BE2C (cell line): ENCODE data around the gene CABLES2.

Experiments
- DNase-seq: peaks from one replicate; pipeline ENCODE4 v3.0.0-alpha.2; 2020
- H3K27me3 ChIP-seq: fragments of 250-450 bp; sonication (Bioruptor Pico); 2 replicates; pipeline ENCODE4 v1.5.1; 2020; ENCODE audit warnings: mild to moderate bottlenecking
- H3K36me3 ChIP-seq: fragments of 250-450 bp; sonication (Bioruptor Pico); 2 replicates; pipeline ENCODE4 v1.5.1; 2020; ENCODE audit warnings: mild to moderate bottlenecking
- H3K4me1 ChIP-seq: fragments of 250-450 bp; sonication (Bioruptor Pico); 2 replicates; pipeline ENCODE4 v1.5.1; 2020
- H3K4me3 ChIP-seq: 2 replicates; pipeline ENCODE4 v1.5.1; 2011; ENCODE audit warnings: low read depth, low read length
- H3K9me3 ChIP-seq: fragments of 250-450 bp; sonication (Bioruptor Pico); 2 replicates; pipeline ENCODE4 v1.5.1; 2020
- CTCF ChIP-seq: IDR thresholded peaks from 2 replicates; pipeline ENCODE4 v1.5.1; 2012; ENCODE audit warnings: mild to moderate bottlenecking, low read depth, low read length

Gene CABLES2

GRCh38 chr20:62345681-62346370 is 61.3 kb downstream of the CABLES2 start:
- Histone ChIP-seq H3K4me3 (no peak overlapping the region), H3K27me3 (no peaks in the 10 kb centered on the region), H3K4me1 (no peaks in the 10 kb centered on the region), H3K36me3 (no peaks in the 10 kb centered on the region), H3K9me3 (no peaks in the 10 kb centered on the region)
- TF ChIP-seq CTCF: no peak
- DNase-seq: no peak

GRCh38 chr20:62344782-62345181 is 62.3 kb downstream of the CABLES2 start:
- H3K4me3 ChIP-seq: no peak overlapping the region
- no peaks in the 10 kb centered on the region for H3K36me3 ChIP-seq
- no peaks in the 10 kb centered on the region for H3K4me1 ChIP-seq

GRCh38 chr20:62344092-62344491 is 63.0 kb downstream of the CABLES2 start:
- Histone ChIP-seq H3K4me1 (no peaks in the 10 kb centered on the region), H3K27me3 (no peaks in the 10 kb centered on the region), H3K4me3 (no peak overlapping the region), H3K9me3 (no peaks in the 10 kb centered on the region), H3K36me3 (no peaks in the 10 kb centered on the region)
- TF ChIP-seq CTCF: no peak
- DNase-seq: no peak

More at GRCh38 chr20:62344782-62345181, 62.3 kb downstream of the CABLES2 start:
- no peak for DNase-seq
- H3K27me3 ChIP-seq: no peaks in the 10 kb centered on the region
- no peak for TF ChIP-seq CTCF
- no peaks in the 10 kb centered on the region for H3K9me3 ChIP-seq

GRCh38 chr20:62342910-62343309 is 64.2 kb downstream of the CABLES2 start:
- no peak for DNase-seq

GRCh38 chr20:62339647-62340062 is 67.4 kb downstream of the CABLES2 start:
- Histone ChIP-seq H3K4me3 (no peak overlapping the region), H3K4me1 (no peaks in the 10 kb centered on the region), H3K27me3 (no peaks in the 10 kb centered on the region), H3K36me3 (no peaks in the 10 kb centered on the region), H3K9me3 (no peaks in the 10 kb centered on the region)
- TF ChIP-seq CTCF: no peak
- DNase-seq: no peak

More at GRCh38 chr20:62342910-62343309, 64.2 kb downstream of the CABLES2 start:
- Histone ChIP-seq H3K4me1 (no peaks in the 10 kb centered on the region), H3K9me3 (no peaks in the 10 kb centered on the region), H3K4me3 (no peak overlapping the region), H3K27me3 (no peaks in the 10 kb centered on the region), H3K36me3 (no peaks in the 10 kb centered on the region)
- no peak for TF ChIP-seq CTCF
